ENCODE data around the gene TAOK1.

TAOK1 gene

DNA sequence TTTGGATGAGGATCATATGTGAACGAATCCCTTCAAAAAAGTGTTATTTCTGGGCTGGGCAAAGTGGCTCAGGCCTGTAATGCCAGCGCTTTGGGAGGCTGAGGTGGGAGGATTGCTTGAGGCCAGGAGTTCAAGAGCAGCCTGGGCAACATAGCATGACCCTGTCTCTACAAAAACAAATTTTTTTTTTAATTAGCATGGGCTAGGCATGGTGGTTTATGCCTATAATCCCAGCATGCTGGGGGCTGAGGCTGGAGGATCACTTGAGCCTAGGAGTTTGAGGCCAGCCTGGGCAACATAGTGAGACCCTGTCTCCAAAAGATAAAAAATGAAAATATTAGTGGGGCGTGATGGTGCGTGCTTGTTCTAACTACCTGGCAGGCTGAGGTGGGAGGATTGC, 4.6 kb downstream of the TAOK1 start:
- peaks cover 3% of the 10 kb centered on the region; the same call in 1 of the 2 replicates for H3K36me3 ChIP-seq (ENCODE audit: insufficient read depth, low read length)

DNA sequence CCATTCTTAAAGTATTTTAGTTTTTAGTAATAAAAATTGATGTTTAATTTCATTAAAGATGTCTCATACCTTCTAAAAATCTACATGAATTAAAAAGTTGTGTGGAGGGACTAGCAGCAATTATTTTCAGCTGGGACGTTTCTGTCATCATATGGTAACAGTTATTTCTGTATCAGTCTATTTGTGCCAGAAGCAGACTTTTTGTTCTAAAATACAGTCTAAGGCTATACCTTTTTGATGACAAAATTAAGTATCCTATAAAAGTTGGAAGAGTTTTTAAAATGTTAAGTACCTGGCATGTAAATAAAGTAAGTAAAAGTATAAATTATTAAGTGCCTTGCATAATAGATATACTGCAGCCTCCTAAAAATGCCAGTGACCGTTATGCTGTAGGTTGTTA, 5.9 kb downstream of the TAOK1 start:
- TF ChIP-seq, protein P1, sequence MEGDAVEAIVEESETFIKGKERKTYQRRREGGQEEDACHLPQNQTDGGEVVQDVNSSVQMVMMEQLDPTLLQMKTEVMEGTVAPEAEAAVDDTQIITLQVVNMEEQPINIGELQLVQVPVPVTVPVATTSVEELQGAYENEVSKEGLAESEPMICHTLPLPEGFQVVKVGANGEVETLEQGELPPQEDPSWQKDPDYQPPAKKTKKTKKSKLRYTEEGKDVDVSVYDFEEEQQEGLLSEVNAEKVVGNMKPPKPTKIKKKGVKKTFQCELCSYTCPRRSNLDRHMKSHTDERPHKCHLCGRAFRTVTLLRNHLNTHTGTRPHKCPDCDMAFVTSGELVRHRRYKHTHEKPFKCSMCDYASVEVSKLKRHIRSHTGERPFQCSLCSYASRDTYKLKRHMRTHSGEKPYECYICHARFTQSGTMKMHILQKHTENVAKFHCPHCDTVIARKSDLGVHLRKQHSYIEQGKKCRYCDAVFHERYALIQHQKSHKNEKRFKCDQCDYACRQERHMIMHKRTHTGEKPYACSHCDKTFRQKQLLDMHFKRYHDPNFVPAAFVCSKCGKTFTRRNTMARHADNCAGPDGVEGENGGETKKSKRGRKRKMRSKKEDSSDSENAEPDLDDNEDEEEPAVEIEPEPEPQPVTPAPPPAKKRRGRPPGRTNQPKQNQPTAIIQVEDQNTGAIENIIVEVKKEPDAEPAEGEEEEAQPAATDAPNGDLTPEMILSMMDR (conservative IDR thresholded peaks at IDR 0.05; ENCODE audit: low read length) = no peak
- TF ChIP-seq EZH2phosphoT487 (IDR thresholded peaks at IDR 0.05; ENCODE audit: borderline replicate concordance) = no peak
- Histone ChIP-seq H3K9me2 (replicated peaks; ENCODE audit: low read depth, low read length) (no peaks in the 10 kb centered on the region), H4K20me1 (ENCODE audit: insufficient read depth, low read length, poor library complexity, severe bottlenecking) (peaks cover 65% of the 10 kb centered on the region)

More for the DNA sequence above, 4.6 kb downstream of the TAOK1 start:
- Histone ChIP-seq H3K9me3 (ENCODE audit: insufficient read depth, low read depth, low read length) (no peaks in the 10 kb centered on the region), H3K79me2 (ENCODE audit: insufficient read depth, low read length) (peaks cover 91% of the 10 kb centered on the region), H4K20me1 (ENCODE audit: insufficient read depth, low read length, poor library complexity, severe bottlenecking) (peaks cover 56% of the 10 kb centered on the region), H3F3A (ENCODE audit: low read depth) (no peaks in the 10 kb centered on the region), H2AFZ (ENCODE audit: low read length) (no peak overlapping the region), H3K27me3 (ENCODE audit: insufficient read depth, low read length, poor library complexity, severe bottlenecking) (peaks cover 4% of the 10 kb centered on the region), H3K4me1 (ENCODE audit: insufficient read depth, low read length, poor library complexity, severe bottlenecking) (peaks cover 35% of the 10 kb centered on the region), H3K4me2 (ENCODE audit: low read depth, low read length, poor library complexity, severe bottlenecking) (peak overlapping the region; percentile 94), H3K9me2 (replicated peaks; ENCODE audit: low read depth, low read length) (no peaks in the 10 kb centered on the region), H3K4me3 (ENCODE audit: low read length, poor library complexity, severe bottlenecking) (peak overlapping the region; percentile 31), H3K9ac (ENCODE audit: low read depth, low read length, poor library complexity, severe bottlenecking) (no peak overlapping the region)
- TF ChIP-seq, protein P1 (conservative IDR thresholded peaks at IDR 0.05; ENCODE audit: low read length) = no peak
- no peak for TF ChIP-seq EZH2phosphoT487 (IDR thresholded peaks at IDR 0.05; ENCODE audit: borderline replicate concordance)

GRCh38 chr17:29399634-29400033, 9.5 kb downstream of the TAOK1 start:
- Histone ChIP-seq H3K4me3 (ENCODE audit: low read length, poor library complexity, severe bottlenecking) (no peak overlapping the region), H2AFZ (ENCODE audit: low read length) (no peak overlapping the region)

More for the DNA sequence above, 5.9 kb downstream of the TAOK1 start:
- Histone ChIP-seq H3K9me3 (ENCODE audit: insufficient read depth, low read depth, low read length) (no peaks in the 10 kb centered on the region), H2AFZ (ENCODE audit: low read length) (no peak overlapping the region), H3K4me3 (ENCODE audit: low read length, poor library complexity, severe bottlenecking) (no peak overlapping the region), H3F3A (ENCODE audit: low read depth) (no peaks in the 10 kb centered on the region), H3K36me3 (ENCODE audit: insufficient read depth, low read length) (peaks cover 13% of the 10 kb centered on the region; the same call in 1 of the 2 replicates), H3K4me1 (ENCODE audit: insufficient read depth, low read length, poor library complexity, severe bottlenecking) (peaks cover 35% of the 10 kb centered on the region), H3K79me2 (ENCODE audit: insufficient read depth, low read length) (peaks cover 97% of the 10 kb centered on the region), H3K4me2 (ENCODE audit: low read depth, low read length, poor library complexity, severe bottlenecking) (peak overlapping the region; percentile 94), H3K27me3 (ENCODE audit: insufficient read depth, low read length, poor library complexity, severe bottlenecking) (peaks cover 1% of the 10 kb centered on the region), H3K9ac (ENCODE audit: low read depth, low read length, poor library complexity, severe bottlenecking) (no peak overlapping the region)

More at GRCh38 chr17:29399634-29400033, 9.5 kb downstream of the TAOK1 start:
- Histone ChIP-seq H3K79me2 (ENCODE audit: insufficient read depth, low read length) (peaks cover 97% of the 10 kb centered on the region), H4K20me1 (ENCODE audit: insufficient read depth, low read length, poor library complexity, severe bottlenecking) (peaks cover 61% of the 10 kb centered on the region), H3K4me2 (ENCODE audit: low read depth, low read length, poor library complexity, severe bottlenecking) (no peak overlapping the region), H3K9me2 (replicated peaks; ENCODE audit: low read depth, low read length) (no peaks in the 10 kb centered on the region), H3K9ac (ENCODE audit: low read depth, low read length, poor library complexity, severe bottlenecking) (no peak overlapping the region), H3K27me3 (ENCODE audit: insufficient read depth, low read length, poor library complexity, severe bottlenecking) (no peaks in the 10 kb centered on the region), H3F3A (ENCODE audit: low read depth) (no peaks in the 10 kb centered on the region), H3K36me3 (ENCODE audit: insufficient read depth, low read length) (peaks cover 26% of the 10 kb centered on the region; the same call in 1 of the 2 replicates), H3K4me1 (ENCODE audit: insufficient read depth, low read length, poor library complexity, severe bottlenecking) (peaks cover 4% of the 10 kb centered on the region), H3K9me3 (ENCODE audit: insufficient read depth, low read depth, low read length) (no peaks in the 10 kb centered on the region)
- TF ChIP-seq EZH2phosphoT487 (IDR thresholded peaks at IDR 0.05; ENCODE audit: borderline replicate concordance) = no peak
- TF ChIP-seq, protein P1 (conservative IDR thresholded peaks at IDR 0.05; ENCODE audit: low read length) = no peak
